Measurements from ENCODE around the gene EPS8L2.

Gene EPS8L2

DNA sequence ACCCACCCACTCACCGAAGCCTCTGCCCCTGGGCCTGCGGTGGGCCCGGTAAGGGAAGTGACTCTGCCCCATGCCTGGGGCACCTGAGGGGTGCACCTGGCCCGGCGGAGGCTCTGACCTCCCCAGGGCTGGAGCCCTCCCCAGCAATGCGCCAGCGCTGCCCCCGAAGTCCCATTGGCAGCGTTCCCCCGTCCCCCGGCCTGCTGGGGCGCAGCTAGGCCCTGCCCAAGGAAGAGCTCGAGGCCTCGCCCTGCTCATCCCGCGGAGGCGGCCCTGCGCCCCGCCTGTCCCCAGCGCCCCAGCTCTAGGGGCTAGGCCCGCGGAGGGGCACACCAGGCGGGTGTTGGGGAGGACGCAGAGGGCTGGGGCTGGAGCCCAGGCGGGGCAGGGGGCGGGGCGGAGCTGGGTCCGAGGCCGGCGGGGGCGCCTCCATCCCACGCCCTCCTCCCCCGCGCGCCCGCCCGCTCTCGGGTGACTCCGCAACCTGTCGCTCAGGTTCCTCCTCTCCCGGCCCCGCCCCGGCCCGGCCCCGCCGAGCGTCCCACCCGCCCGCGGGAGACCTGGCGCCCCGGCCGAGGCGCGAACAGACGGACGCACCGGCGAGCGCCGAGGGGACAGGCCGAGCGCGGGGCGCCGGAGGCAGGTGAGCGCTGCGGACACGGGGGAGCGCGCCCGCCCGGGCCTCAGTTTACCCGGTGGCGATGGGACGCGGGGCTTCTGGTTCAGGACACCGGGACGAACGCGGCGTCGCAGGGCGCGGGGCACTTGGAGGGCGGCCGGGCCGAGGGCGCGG is at the start of gene EPS8L2:
TSS of gene EPS8L2 (plus strand) at position 586 of the 793 bp plus-strand sequence. CDS start 3,177 bp downstream, outside the sequence.
- TF ChIP-seq, protein P1, sequence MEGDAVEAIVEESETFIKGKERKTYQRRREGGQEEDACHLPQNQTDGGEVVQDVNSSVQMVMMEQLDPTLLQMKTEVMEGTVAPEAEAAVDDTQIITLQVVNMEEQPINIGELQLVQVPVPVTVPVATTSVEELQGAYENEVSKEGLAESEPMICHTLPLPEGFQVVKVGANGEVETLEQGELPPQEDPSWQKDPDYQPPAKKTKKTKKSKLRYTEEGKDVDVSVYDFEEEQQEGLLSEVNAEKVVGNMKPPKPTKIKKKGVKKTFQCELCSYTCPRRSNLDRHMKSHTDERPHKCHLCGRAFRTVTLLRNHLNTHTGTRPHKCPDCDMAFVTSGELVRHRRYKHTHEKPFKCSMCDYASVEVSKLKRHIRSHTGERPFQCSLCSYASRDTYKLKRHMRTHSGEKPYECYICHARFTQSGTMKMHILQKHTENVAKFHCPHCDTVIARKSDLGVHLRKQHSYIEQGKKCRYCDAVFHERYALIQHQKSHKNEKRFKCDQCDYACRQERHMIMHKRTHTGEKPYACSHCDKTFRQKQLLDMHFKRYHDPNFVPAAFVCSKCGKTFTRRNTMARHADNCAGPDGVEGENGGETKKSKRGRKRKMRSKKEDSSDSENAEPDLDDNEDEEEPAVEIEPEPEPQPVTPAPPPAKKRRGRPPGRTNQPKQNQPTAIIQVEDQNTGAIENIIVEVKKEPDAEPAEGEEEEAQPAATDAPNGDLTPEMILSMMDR (IDR thresholded peaks at IDR 0.05; ENCODE audit: borderline replicate concordance, control extremely low read depth, extremely low read depth, insufficient read depth, missing control alignments) = no peak
- no peak for DNase-seq (ENCODE audit: low spot score)
- in situ Hi-C loops (cut with MboI; ENCODE audit: low sequenced_read_pairs, unreplicated experiment) = no loop called here

DNA sequence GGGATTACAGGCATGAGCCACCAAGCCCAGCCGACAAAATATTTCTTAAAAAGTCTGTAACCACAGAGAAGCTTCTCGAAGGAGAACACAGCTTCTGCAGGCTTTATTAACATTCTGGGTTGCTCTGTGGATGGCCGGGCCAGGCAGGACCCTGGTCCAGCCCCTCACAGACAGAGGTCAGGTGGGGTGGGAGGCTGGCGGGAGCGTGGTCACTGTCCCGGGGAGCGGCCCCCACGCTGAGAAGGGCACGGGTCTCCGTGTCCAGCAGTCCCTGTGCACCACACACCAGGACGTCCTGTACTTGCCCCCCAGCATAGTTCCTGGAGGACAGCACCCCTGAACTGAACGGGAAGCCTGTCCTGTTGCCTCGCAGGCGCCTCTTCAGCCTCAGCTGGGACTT is 49.6 kb upstream of the EPS8L2 start:
- no peak for DNase-seq (ENCODE audit: low spot score)
- in situ Hi-C loops (cut with MboI; ENCODE audit: low sequenced_read_pairs, unreplicated experiment) = no loop called here
- TF ChIP-seq, protein P1 (IDR thresholded peaks at IDR 0.05; ENCODE audit: borderline replicate concordance, control extremely low read depth, extremely low read depth, insufficient read depth, missing control alignments) = no peak

DNA sequence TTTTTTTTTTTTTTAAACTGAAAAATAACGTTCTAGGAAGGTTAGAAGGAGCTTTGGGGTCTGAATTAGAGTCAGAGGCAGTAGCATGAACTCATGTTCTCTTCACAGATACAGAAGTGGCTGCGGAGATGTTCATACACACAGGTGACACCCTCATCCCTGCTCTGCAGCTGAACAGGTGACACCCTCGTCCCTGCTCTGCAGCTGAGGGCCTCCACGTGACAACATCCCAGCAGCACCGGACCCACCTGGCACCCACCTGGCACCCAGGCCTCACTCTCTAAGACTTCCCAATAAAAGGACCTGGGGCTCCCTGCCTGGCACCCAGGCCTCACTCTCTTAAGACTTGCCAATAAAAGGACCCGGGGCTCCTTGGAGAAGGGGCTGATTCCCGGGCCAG is 49.2 kb upstream of the EPS8L2 start:
- no peak for DNase-seq (ENCODE audit: low spot score)
- TF ChIP-seq, protein P1 (IDR thresholded peaks at IDR 0.05; ENCODE audit: borderline replicate concordance, control extremely low read depth, extremely low read depth, insufficient read depth, missing control alignments) = no peak
- in situ Hi-C loops (cut with MboI; ENCODE audit: low sequenced_read_pairs, unreplicated experiment) = no loop called here

DNA sequence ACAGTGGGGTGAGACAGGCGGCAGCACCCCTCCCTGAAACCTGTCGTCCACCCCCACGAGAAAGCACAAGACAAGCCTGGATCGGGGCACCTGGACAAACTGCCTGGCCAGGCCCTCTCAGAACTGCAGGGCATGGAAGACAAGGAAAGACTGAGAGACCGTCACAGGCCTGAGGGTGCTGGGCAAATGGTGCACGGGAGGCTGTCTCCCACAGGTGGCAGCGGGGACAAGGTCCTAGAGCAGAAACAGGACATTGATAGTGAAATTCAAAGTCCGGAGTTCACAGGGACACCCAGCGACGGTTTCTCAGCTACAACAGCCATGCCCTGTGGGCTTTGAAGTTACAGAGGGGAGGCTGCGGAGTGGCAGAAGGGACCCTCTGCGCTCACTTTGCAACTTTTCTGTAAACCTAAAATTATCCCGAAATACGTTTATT is 48.3 kb upstream of the EPS8L2 start:
- DNase-seq (ENCODE audit: low spot score) = no peak
- in situ Hi-C loops (cut with MboI; ENCODE audit: low sequenced_read_pairs, unreplicated experiment) = no loop called here

DNA sequence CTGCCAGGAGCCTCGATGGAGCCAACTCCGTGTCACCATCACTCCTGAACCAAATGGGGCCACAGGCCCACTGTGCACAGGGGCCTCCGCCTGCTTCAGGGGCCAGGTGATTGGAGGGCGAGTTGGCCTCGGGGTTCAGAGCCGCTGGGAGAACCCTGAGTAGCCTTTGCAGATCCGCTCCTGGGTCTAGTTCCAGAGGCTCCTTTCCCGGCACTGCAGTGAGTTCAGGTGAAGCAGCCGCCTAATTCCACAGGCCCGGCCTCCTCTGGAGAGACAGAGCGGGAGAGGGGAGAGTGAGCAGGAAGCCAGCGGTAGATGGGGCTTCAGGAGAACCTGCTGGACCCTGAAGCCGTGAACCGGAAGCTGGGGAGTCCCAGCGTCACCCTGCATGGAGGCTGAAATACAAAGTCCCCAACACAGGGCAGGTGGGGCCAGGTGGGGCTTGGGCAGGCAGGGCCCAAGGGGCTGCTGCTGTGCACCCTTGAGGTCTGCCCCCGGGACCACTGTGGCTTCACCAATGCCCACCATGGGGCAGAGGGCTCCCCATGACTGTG is 46.4 kb upstream of the EPS8L2 start:
- DNase-seq (ENCODE audit: low spot score) = no peak
- in situ Hi-C loops (cut with MboI; ENCODE audit: low sequenced_read_pairs, unreplicated experiment) = no loop called here
- TF ChIP-seq, protein P1 (IDR thresholded peaks at IDR 0.05; ENCODE audit: borderline replicate concordance, control extremely low read depth, extremely low read depth, insufficient read depth, missing control alignments) = no peak

More for the DNA sequence above, 48.3 kb upstream of the EPS8L2 start:
- TF ChIP-seq, protein P1 (IDR thresholded peaks at IDR 0.05; ENCODE audit: borderline replicate concordance, control extremely low read depth, extremely low read depth, insufficient read depth, missing control alignments) = no peak

DNA sequence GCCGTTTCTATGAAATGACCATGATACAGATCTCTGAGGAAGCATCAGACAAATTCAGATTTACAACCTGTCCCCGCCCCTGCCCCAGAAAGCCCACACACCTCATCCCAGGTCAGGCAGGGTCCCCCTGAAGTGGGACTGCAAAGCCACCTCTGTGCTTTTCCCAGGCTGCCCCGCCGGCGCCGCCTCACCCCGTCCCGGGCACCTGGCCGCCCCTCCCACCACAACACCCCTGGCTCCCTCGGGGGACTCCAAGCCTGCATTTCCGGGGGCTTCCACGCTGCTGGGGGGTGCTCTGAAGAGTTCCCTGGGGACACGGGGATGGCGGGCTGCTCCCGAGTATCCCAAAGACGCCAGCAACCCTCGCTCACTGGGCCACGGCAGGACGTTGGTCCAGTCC is 45.8 kb upstream of the EPS8L2 start:
- no peak for DNase-seq (ENCODE audit: low spot score)
- in situ Hi-C loops (cut with MboI; ENCODE audit: low sequenced_read_pairs, unreplicated experiment) = no loop called here
- TF ChIP-seq, protein P1 (IDR thresholded peaks at IDR 0.05; ENCODE audit: borderline replicate concordance, control extremely low read depth, extremely low read depth, insufficient read depth, missing control alignments) = no peak
